Stimulated activated CD4-positive, alpha-beta T cell treated with anti-CD3 and anti-CD28 coated beads, Interleukin-1b, Interleukin-23, amount 100 ng/mL, for 1 hour (primary cell): Measurements from ENCODE around the gene G6PC1.
"Not testable (repeated sequence)": the region's sequence is repeated elsewhere in the genome, so short reads cannot be mapped to it uniquely, and the experiment has no call there.

ENCODE experiments used
- DNase-seq, 2 donors: peaks; one replicate each; pipeline ENCODE4 v3.0.0-alpha.2; 2020; ENCODE audit warnings: low read depth in 2 of 2

Gene G6PC1

GRCh38 chr17:42873932-42874695, 26.5 kb upstream of the G6PC1 start:
- not testable (repeated sequence) for DNase-seq

- DNase-seq: no peak
Measured at GRCh38 chr17:42877037-42877436, 23.6 kb upstream of the G6PC1 start.

- DNase-seq: no peak
Measured at GRCh38 chr17:42878123-42878880, 22.3 kb upstream of the G6PC1 start.

- no peak for DNase-seq
Measured at GRCh38 chr17:42878924-42879595, 21.5 kb upstream of the G6PC1 start.

- DNase-seq: no peak
Measured at GRCh38 chr17:42879596-42879985, 21.0 kb upstream of the G6PC1 start.

- DNase-seq: no peak
Measured at GRCh38 chr17:42880776-42881310, 19.8 kb upstream of the G6PC1 start.

GRCh38 chr17:42881706-42882105, 18.9 kb upstream of the G6PC1 start:
- not testable (repeated sequence) for DNase-seq

- DNase-seq: no peak
Measured at GRCh38 chr17:42882166-42882565, 18.4 kb upstream of the G6PC1 start.

- DNase-seq: no peak
Measured at GRCh38 chr17:42883802-42884558, 16.6 kb upstream of the G6PC1 start.

- DNase-seq: not testable (repeated sequence)
Measured at GRCh38 chr17:42885806-42886205, 14.8 kb upstream of the G6PC1 start.

GRCh38 chr17:42886283-42887176, 14.1 kb upstream of the G6PC1 start:
- no peak for DNase-seq

- no peak for DNase-seq
Measured at GRCh38 chr17:42889809-42890208, 10.8 kb upstream of the G6PC1 start.

GRCh38 chr17:42891539-42892152, 9.0 kb upstream of the G6PC1 start:
- DNase-seq: no peak

- no peak for DNase-seq
Measured at GRCh38 chr17:42893359-42893758, 7.2 kb upstream of the G6PC1 start.

GRCh38 chr17:42894283-42895184, 6.1 kb upstream of the G6PC1 start:
- no peak for DNase-seq

GRCh38 chr17:42895185-42895555, 5.4 kb upstream of the G6PC1 start:
- DNase-seq: no peak

- no peak for DNase-seq
Measured at GRCh38 chr17:42898147-42898811, 2.3 kb upstream of the G6PC1 start.

- not testable (repeated sequence) for DNase-seq
Measured at GRCh38 chr17:42899981-42900380, 618 bp upstream of the G6PC1 start.
